SK-N-MC (cell line): ENCODE results near the gene CHSY3.

ENCODE experiments used
- DNase-seq: peaks from one replicate; pipeline ENCODE4 v3.0.0-alpha.2; 2011; ENCODE audit warnings: low read depth, low spot score
- H3K27ac ChIP-seq: fragments of 200-600 bp; sonication (generic); 2 replicates; pipeline ENCODE4 v1.5.1; 2016; ENCODE audit warnings: mixed run types
- H3K36me3 ChIP-seq: fragments of 200-600 bp; sonication (generic); 2 replicates; pipeline ENCODE4 v1.6.1; 2017; ENCODE audit warnings: antibody characterized with exemption, low read length, mixed read lengths; ENCODE audit not compliant: insufficient read depth
- H3K4me3 ChIP-seq: fragments of 200-600 bp; sonication (generic); 2 replicates; pipeline ENCODE4 v1.5.1; 2016
- H3K9ac ChIP-seq: fragments of 200-600 bp; sonication (generic); 2 replicates; pipeline ENCODE4 v1.8.0; 2017; ENCODE audit warnings: mixed run types, mixed read lengths; ENCODE audit not compliant: insufficient read length
- H3K9me3 ChIP-seq: fragments of 200-600 bp; sonication (generic); 2 replicates; pipeline ENCODE4 v1.6.1; 2017; ENCODE audit warnings: low read depth, mild to moderate bottlenecking, antibody characterized with exemption, low read length, moderate library complexity, mixed read lengths
- EZH2 ChIP-seq: fragments of 200-600 bp; sonication (generic); IDR thresholded peaks from one replicate; pipeline ENCODE4 v1.6.1; 2017; ENCODE audit warnings: antibody characterized with exemption
- FOXP2 ChIP-seq: optimal IDR thresholded peaks from 2 replicates; pipeline ENCODE3; 2011; ENCODE audit warnings: mild to moderate bottlenecking, moderate library complexity; ENCODE audit not compliant: insufficient read depth; ENCODE audit errors: extremely low read length, control extremely low read depth
- POLR2AphosphoS5 ChIP-seq: IDR thresholded peaks from 2 replicates; pipeline ENCODE4 v1.6.1; 2012; ENCODE audit warnings: mild to moderate bottlenecking, low read depth, low read length, borderline replicate concordance

The CHSY3 gene

GRCh38 chr5:130155345-130156011 lies 251.2 kb downstream of the CHSY3 start:
- TF ChIP-seq EZH2 (no peak), FOXP2 (no peak), POLR2AphosphoS5 (no peak)
- H3K36me3 ChIP-seq = no peaks in the 10 kb centered on the region
- peak overlapping the region; percentile 27; the same call in 1 of the 2 replicates for H3K4me3 ChIP-seq
- no peaks in the 10 kb centered on the region for H3K9me3 ChIP-seq
- DNase-seq = no peak
- no peak overlapping the region for H3K9ac ChIP-seq
- peak overlapping the region; percentile 73 for H3K27ac ChIP-seq

GRCh38 chr5:130158036-130158435 lies 253.8 kb downstream of the CHSY3 start:
- Histone ChIP-seq H3K9me3 (no peaks in the 10 kb centered on the region), H3K36me3 (no peaks in the 10 kb centered on the region), H3K27ac (no peak overlapping the region), H3K9ac (no peak overlapping the region), H3K4me3 (no peak overlapping the region)
- TF ChIP-seq POLR2AphosphoS5 (no peak), FOXP2 (no peak), EZH2 (no peak)
- no peak for DNase-seq

GRCh38 chr5:130159968-130160367 lies 255.7 kb downstream of the CHSY3 start:
- H3K27ac ChIP-seq = no peak overlapping the region
- H3K36me3 ChIP-seq = no peaks in the 10 kb centered on the region
- H3K4me3 ChIP-seq = no peak overlapping the region
- no peak overlapping the region for H3K9ac ChIP-seq
- H3K9me3 ChIP-seq = no peaks in the 10 kb centered on the region
- TF ChIP-seq EZH2 (no peak), POLR2AphosphoS5 (no peak), FOXP2 (no peak)
- no peak for DNase-seq

GRCh38 chr5:130164966-130165365 lies 260.7 kb downstream of the CHSY3 start:
- no peaks in the 10 kb centered on the region for H3K9me3 ChIP-seq
- no peak for TF ChIP-seq POLR2AphosphoS5
- no peak for TF ChIP-seq FOXP2
- no peak for TF ChIP-seq EZH2
- H3K9ac ChIP-seq = no peak overlapping the region
- H3K27ac ChIP-seq = no peak overlapping the region
- H3K4me3 ChIP-seq = no peak overlapping the region
- H3K36me3 ChIP-seq = no peaks in the 10 kb centered on the region
- no peak for DNase-seq

- TF ChIP-seq FOXP2 (no peak), POLR2AphosphoS5 (no peak)
- DNase-seq = no peak
- Histone ChIP-seq H3K27ac (no peak overlapping the region), H3K36me3 (no peaks in the 10 kb centered on the region), H3K9me3 (no peaks in the 10 kb centered on the region), H3K9ac (no peak overlapping the region), H3K4me3 (no peak overlapping the region)
Observed at GRCh38 chr5:130166839-130167490, 262.7 kb downstream of the CHSY3 start.

- H3K9ac ChIP-seq = no peak overlapping the region
- no peak for TF ChIP-seq POLR2AphosphoS5
- TF ChIP-seq FOXP2 = no peak
- no peak for TF ChIP-seq EZH2
Observed at GRCh38 chr5:130168211-130168610, 263.9 kb downstream of the CHSY3 start.

GRCh38 chr5:130171699-130172098 lies 267.4 kb downstream of the CHSY3 start:
- Histone ChIP-seq H3K4me3 (no peak overlapping the region), H3K27ac (no peak overlapping the region), H3K9me3 (no peaks in the 10 kb centered on the region), H3K9ac (no peak overlapping the region), H3K36me3 (no peaks in the 10 kb centered on the region)
- TF ChIP-seq EZH2 = no peak
- no peak for DNase-seq

More at GRCh38 chr5:130168211-130168610, 263.9 kb downstream of the CHSY3 start:
- no peak for DNase-seq
- no peaks in the 10 kb centered on the region for H3K36me3 ChIP-seq
- H3K27ac ChIP-seq = no peak overlapping the region
- H3K9me3 ChIP-seq = no peaks in the 10 kb centered on the region
- no peak overlapping the region for H3K4me3 ChIP-seq

GRCh38 chr5:130183115-130183514 lies 278.9 kb downstream of the CHSY3 start:
- Histone ChIP-seq H3K9me3 (no peaks in the 10 kb centered on the region), H3K9ac (no peak overlapping the region), H3K36me3 (no peaks in the 10 kb centered on the region), H3K4me3 (no peak overlapping the region), H3K27ac (no peak overlapping the region)
- TF ChIP-seq FOXP2 = no peak
- no peak for TF ChIP-seq EZH2
- TF ChIP-seq POLR2AphosphoS5 = no peak
- no peak for DNase-seq

GRCh38 chr5:130189961-130190360 lies 285.7 kb downstream of the CHSY3 start:
- DNase-seq = no peak
- no peak overlapping the region for H3K27ac ChIP-seq

More at GRCh38 chr5:130189961-130190360, 285.7 kb downstream of the CHSY3 start:
- Histone ChIP-seq H3K9ac (no peak overlapping the region), H3K4me3 (no peak overlapping the region), H3K9me3 (no peaks in the 10 kb centered on the region), H3K36me3 (no peaks in the 10 kb centered on the region)
- no peak for TF ChIP-seq POLR2AphosphoS5
- no peak for TF ChIP-seq EZH2
- no peak for TF ChIP-seq FOXP2
